PC-9 (cell line): Measurements from ENCODE around the gene C1QTNF9. TPM values are rescaled to one million over a fixed set of nuclear protein-coding genes. Genes with fewer than 3 reads are reported as not detected.

Experiments
- BruUV-seq: library from RNA; stranded (reverse); fragments of 400-500 nt; replicated peaks from 2 replicates; lab custom pipeline; 2021; lab: Mats Ljungman, UMichigan
- CTCF ChIA-PET: fragments of 300-600 bp; sonication (Branson Sonifier 250); formaldehyde crosslinking; loops from one replicate; lab custom pipeline; 2022; ENCODE audit warnings: antibody characterized with exemption; lab: Charles Lee
- POLR2A ChIA-PET: fragments of 300-600 bp; sonication (Branson Sonifier 250); formaldehyde crosslinking; loops from one replicate; lab custom pipeline; 2022; ENCODE audit warnings: antibody characterized with exemption; ENCODE audit not compliant: unreplicated experiment; lab: Charles Lee
- DNase-seq, 2 experiments: peaks; one replicate each; pipeline versions ENCODE4 v3.0.0 to v3.0.0-alpha.2; 2015 to 2022; ENCODE audit warnings: mixed read lengths in 1 of 2
- H2AFZ ChIP-seq: fragments of 200-600 bp; sonication (generic); 2 replicates; pipeline ENCODE4 v1.8.1; 2017; ENCODE audit warnings: antibody characterized with exemption
- H3F3A ChIP-seq: fragments of 200-600 bp; sonication (generic); 2 replicates; pipeline ENCODE4 v1.8.1; 2017; ENCODE audit warnings: antibody characterized with exemption, mild to moderate bottlenecking, low read depth; ENCODE audit not compliant: insufficient read depth
- H3K27ac ChIP-seq: fragments of 200-600 bp; sonication (generic); 2 replicates; pipeline ENCODE4 v1.6.1; 2016; ENCODE audit warnings: mixed run types
- H3K27me3 ChIP-seq: fragments of 200-600 bp; sonication (generic); 2 replicates; pipeline ENCODE4 v1.6.1; 2016; ENCODE audit warnings: low read depth, mixed run types; ENCODE audit not compliant: insufficient read depth
- H3K36me3 ChIP-seq: fragments of 200-600 bp; sonication (generic); 2 replicates; pipeline ENCODE4 v1.6.1; 2016; ENCODE audit warnings: low read depth, mixed run types
- H3K4me1 ChIP-seq: fragments of 200-600 bp; sonication (generic); replicated peaks from 2 replicates; pipeline ENCODE4 v1.6.1; 2016; ENCODE audit warnings: mixed run types; ENCODE audit not compliant: insufficient read depth
- H3K4me2 ChIP-seq: fragments of 200-600 bp; sonication (generic); 2 replicates; pipeline ENCODE4 v1.6.1; 2017; ENCODE audit warnings: mixed run types
- H3K4me3 ChIP-seq: fragments of 200-600 bp; sonication (generic); 2 replicates; pipeline ENCODE4 v1.6.1; 2016; ENCODE audit warnings: mixed run types
- H3K79me2 ChIP-seq: fragments of 200-600 bp; sonication (generic); 2 replicates; pipeline ENCODE4 v1.6.1; 2017; ENCODE audit warnings: low read depth, mixed run types
- H3K9me2 ChIP-seq: fragments of 200-600 bp; sonication (generic); 2 replicates; pipeline ENCODE4 v1.8.1; 2017; ENCODE audit warnings: mild to moderate bottlenecking; ENCODE audit not compliant: insufficient read depth
- H3K9me3 ChIP-seq: fragments of 200-600 bp; sonication (generic); 2 replicates; pipeline ENCODE4 v1.8.1; 2016; ENCODE audit warnings: low read depth; ENCODE audit not compliant: insufficient read depth
- H4K20me1 ChIP-seq: fragments of 200-600 bp; sonication (generic); 2 replicates; pipeline ENCODE4 v1.8.1; 2017; ENCODE audit not compliant: insufficient read depth
- EZH2 ChIP-seq: fragments of 200-600 bp; sonication (generic); IDR thresholded peaks from 2 replicates; pipeline ENCODE4 v1.8.0; 2017; ENCODE audit warnings: antibody characterized with exemption, low read depth
- intact Hi-C: fragments of 100-400 bp; cut with micrococcal nuclease; formaldehyde crosslinking; loops from one replicate; pipeline ENCODE4 v1.10.0; 2022; ENCODE audit not compliant: unreplicated experiment
- total RNA-seq: library from RNA; stranded (reverse); gene quantifications from 2 replicates; pipeline ENCODE4 v1.2.3, GENCODE V29; 2021
- TF ChIP-seq, protein P1 (sequence below): fragments of 200-600 bp; sonication (generic); conservative IDR thresholded peaks from 2 replicates; pipeline ENCODE4 v1.6.1; 2017; ENCODE audit warnings: mixed run types, antibody characterized with exemption, mild to moderate bottlenecking, moderate library complexity

Gene C1QTNF9
- total RNA-seq, 1 experiment from 2014 or later = not detected

GRCh38 chr13:24360106-24360505 is 50.7 kb downstream of the C1QTNF9 start:
- Histone ChIP-seq H3K79me2 (no peaks in the 10 kb centered on the region), H3K27ac (no peak overlapping the region), H3K9me2 (no peaks in the 10 kb centered on the region), H3K4me2 (no peak overlapping the region), H3K27me3 (no peaks in the 10 kb centered on the region), H3K4me3 (no peak overlapping the region), H2AFZ (no peak overlapping the region), H3K9me3 (no peaks in the 10 kb centered on the region), H3K4me1 (no peaks in the 10 kb centered on the region), H3F3A (peaks cover 8% of the 10 kb centered on the region; the same call in 1 of the 2 replicates), H4K20me1 (no peaks in the 10 kb centered on the region), H3K36me3 (no peaks in the 10 kb centered on the region)
- no TSS peak for BruUV-seq
- ChIA-PET POLR2A (no interaction called here), CTCF (no interaction called here)
- no peak for DNase-seq
- intact Hi-C loops = no loop called here
- TF ChIP-seq EZH2 = no peak
- TF ChIP-seq, protein P1, sequence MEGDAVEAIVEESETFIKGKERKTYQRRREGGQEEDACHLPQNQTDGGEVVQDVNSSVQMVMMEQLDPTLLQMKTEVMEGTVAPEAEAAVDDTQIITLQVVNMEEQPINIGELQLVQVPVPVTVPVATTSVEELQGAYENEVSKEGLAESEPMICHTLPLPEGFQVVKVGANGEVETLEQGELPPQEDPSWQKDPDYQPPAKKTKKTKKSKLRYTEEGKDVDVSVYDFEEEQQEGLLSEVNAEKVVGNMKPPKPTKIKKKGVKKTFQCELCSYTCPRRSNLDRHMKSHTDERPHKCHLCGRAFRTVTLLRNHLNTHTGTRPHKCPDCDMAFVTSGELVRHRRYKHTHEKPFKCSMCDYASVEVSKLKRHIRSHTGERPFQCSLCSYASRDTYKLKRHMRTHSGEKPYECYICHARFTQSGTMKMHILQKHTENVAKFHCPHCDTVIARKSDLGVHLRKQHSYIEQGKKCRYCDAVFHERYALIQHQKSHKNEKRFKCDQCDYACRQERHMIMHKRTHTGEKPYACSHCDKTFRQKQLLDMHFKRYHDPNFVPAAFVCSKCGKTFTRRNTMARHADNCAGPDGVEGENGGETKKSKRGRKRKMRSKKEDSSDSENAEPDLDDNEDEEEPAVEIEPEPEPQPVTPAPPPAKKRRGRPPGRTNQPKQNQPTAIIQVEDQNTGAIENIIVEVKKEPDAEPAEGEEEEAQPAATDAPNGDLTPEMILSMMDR = no peak

DNA sequence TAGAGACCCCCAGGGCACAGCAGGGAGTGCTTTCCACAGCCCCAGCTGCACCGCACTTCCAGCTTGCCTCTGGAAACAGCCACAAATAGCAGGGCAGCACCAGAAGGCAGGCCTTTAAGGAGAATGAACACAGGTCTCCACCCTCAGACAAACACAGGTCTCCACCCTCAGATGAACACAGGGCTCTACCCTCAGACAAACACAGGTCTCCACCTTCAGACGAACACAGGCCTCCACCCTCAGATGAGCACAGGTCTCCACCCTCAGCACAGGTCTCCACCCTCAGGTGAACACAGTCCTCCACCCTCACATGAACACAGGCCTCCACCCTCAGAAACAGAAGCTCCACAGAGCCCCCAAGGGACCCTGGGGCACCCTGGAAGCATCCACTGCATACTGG is 51.7 kb downstream of the C1QTNF9 start:
- Histone ChIP-seq H3F3A (peaks cover 7% of the 10 kb centered on the region; the same call in 1 of the 2 replicates), H3K79me2 (no peaks in the 10 kb centered on the region), H4K20me1 (no peaks in the 10 kb centered on the region), H3K27ac (no peak overlapping the region), H3K4me3 (no peak overlapping the region), H3K4me2 (no peak overlapping the region), H3K27me3 (no peaks in the 10 kb centered on the region), H3K9me3 (no peaks in the 10 kb centered on the region), H3K9me2 (no peaks in the 10 kb centered on the region), H3K36me3 (no peaks in the 10 kb centered on the region), H2AFZ (no peak overlapping the region), H3K4me1 (no peaks in the 10 kb centered on the region)
- DNase-seq = no peak
- no peak for TF ChIP-seq EZH2
- TF ChIP-seq, protein P1 = no peak
- intact Hi-C loops = no loop called here
- ChIA-PET POLR2A (interaction anchor here (0.6 kb wide), 2 partner anchors 14 to 35 kb away, joined by 3 to 4 read pairs; no protein-coding TSS in a partner anchor), CTCF (no interaction called here)
- BruUV-seq = no TSS peak

DNA sequence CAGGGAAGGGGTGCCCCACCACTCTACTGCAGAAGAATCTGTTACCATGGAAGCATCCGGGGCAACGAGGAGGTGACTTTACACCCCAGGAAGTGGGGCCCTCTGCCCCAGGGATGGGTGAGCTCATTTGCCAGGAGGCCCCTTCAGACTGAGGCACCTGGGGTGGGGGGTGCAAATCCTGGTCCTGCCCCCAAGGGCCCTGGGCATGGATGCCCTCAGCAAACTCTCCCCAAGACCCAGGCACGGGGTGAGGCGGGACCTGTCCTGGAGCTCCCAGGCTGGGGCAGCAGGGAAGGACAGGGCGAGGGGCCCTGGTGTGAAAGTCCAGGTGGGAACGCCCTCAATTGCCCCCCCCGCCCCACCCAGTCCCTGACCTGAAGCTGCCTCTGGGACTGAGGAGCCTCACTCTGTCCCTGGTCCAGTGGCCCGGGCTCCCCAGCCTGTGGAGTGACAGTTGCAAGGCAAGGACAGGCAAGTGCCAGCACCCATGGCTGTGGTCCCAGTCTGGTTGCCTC is 52.5 kb downstream of the C1QTNF9 start:
- Histone ChIP-seq H3K27ac (no peak overlapping the region), H3K79me2 (no peaks in the 10 kb centered on the region), H3F3A (peaks cover under 1% of the 10 kb centered on the region; the same call in 1 of the 2 replicates), H3K36me3 (no peaks in the 10 kb centered on the region), H3K4me3 (no peak overlapping the region), H3K4me2 (no peak overlapping the region), H3K9me2 (no peaks in the 10 kb centered on the region), H3K9me3 (no peaks in the 10 kb centered on the region), H3K27me3 (no peaks in the 10 kb centered on the region), H2AFZ (no peak overlapping the region), H4K20me1 (no peaks in the 10 kb centered on the region), H3K4me1 (no peaks in the 10 kb centered on the region)
- no peak for DNase-seq
- BruUV-seq = no TSS peak
- intact Hi-C loops = no loop called here
- no peak for TF ChIP-seq EZH2
- TF ChIP-seq, protein P1 = no peak
- ChIA-PET CTCF (no interaction called here), POLR2A (no interaction called here)
